ENCODE measurements around the gene SEC61A1.

The SEC61A1 gene

DNA sequence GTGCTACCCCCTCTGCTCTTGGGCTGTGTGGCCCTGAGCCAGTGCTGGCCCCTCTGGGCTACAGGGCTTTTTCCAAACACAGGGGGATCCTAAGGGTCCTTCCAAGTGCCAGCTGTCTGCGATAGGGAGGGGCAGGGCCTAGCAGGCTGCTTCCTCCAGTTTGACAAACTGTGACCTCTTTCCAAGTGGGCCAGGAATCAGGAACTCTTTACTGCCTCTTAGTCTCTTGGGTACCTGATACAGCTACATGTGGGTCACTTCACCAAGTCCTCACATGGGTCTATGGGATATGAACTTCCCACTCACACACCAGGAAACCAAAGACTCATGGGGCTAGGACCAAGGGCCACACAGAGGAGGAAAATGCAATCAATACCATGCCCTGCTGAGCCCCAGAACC lies 25.4 kb downstream of the SEC61A1 start:
- DNase-seq (ENCODE audit: low read depth): no peak

DNA sequence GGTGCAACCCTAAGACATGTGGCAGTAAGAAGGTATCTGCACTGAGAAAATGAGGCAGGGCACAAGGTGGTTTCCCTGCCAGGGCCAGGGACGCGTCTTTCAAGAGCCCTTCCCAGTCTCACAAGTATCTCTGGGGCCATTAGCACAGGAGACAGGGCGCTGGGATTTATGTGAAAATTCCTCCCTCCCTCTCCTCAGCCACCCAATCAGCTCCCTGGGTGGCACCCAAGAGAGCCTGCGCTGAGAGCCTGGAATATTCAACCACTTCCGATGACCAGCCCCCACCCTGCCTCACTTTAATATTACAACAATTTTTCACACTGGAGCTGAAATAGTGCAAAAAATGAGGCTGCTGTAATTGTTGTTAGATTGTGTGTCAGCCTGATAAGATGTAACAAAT lies 26.1 kb downstream of the SEC61A1 start:
- DNase-seq (ENCODE audit: low read depth): no peak

DNA sequence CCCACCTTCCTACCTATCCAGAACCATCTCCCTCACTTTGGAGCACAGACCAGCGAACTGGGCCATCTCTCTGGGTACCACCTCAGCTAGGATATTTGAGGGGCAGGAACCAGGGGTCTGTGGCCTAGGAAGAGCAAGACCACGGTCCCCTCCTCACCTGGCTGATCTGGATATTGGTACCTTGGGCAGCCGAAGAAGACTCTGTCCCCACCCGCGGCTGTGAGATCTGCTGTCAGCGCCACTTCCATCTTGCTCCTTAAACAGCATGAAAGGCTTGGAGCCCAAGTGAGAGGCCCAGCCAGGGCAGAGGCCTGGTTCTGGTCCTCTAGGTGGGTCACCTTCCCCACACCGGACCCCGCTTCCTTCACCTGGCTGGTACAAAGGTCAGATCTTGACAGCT lies 26.6 kb downstream of the SEC61A1 start:
- no peak for DNase-seq (ENCODE audit: low read depth)

DNA sequence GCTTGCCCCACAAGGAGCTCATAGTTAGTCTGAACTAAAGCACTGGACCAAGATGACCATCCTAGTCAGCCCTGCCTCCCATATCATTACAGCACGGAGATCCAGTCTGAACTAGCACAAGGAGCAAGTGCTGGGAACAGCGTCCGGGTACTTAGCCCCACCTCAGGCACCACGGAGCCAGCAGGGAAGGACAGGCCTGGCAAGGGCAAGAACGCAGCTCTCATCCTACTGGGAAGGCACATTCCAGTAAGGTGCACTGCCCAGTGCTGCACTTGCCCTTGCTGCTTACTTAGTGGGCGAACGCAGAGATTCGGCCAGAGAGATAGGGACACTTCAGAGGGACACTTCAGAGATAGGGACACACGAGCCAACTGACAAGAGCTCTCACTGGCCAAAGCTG lies 27.6 kb downstream of the SEC61A1 start:
- DNase-seq (ENCODE audit: low read depth): no peak

DNA sequence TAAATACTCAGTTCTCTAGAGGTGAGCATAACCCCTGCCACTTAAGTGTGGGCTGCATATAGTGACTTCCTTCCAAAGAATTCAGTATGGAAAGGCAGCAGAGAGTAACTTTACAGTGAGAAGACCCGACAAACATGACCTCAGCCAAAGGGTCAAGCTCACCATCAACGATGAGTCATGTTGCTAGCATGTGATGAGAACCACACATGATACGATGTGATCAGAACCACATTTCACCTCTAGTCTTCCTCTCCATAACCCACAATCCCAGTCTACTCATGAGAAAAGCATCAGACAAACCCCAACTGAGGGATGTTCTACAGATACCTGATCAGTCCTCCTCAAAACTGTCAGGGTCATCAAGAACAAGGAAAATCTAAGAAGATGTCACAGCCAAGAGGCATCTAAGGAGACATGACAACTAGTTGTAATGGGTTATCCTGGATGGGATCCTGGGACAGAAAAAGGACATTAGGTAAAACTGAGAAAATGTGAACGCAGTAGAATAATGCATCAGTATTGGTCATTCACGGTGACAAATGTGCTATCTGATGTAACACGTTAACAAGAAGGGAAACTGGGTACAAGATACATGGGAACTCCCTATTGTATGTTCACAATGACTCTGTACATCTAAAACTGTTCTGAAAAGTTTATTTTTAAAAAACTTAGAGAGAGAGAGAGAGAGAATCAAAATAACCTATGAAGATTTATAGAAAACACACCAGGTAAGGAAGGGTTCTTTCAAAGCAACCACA lies 28.3 kb downstream of the SEC61A1 start:
- peak; percentile 98 for DNase-seq (ENCODE audit: low read depth)

DNA sequence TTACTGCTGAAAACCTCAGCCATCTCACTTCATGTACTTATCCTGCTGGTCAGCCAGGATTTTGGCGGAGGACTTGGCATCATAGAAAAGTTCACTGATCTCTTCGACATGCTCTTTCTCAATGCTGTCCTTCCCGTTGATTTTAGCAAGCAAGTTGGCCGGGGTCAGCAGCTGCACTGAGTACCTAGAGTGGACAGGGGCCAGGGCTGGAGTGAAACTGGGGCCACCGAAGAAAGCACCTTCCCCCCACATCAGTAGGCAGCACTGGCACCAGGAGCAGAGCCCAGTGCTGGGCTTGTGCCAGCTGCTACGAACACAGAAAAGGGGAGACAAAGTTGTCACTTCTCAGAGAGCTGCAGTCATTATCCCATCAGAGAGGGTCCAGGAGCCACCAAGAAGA lies 29.0 kb downstream of the SEC61A1 start:
- DNase-seq (ENCODE audit: low read depth): no peak

DNA sequence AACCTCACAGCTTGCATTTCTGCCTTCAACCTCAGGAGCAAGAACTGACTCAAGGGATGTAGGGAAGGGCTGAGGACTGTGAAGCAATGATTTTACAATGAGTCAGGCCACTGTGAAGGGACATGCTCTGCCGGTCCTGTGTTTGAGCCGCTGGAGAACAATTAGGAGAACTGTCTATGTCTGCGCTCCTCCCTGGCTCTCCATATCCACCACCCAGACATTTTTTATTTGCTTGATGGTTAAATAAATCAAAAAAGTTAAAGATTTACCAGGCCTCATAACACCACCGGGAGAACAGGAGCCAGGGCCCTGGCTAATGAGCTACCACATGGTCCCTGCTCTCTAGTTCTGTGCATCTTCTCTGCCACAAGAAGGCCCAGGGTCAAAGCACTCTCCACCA lies 29.6 kb downstream of the SEC61A1 start:
- DNase-seq (ENCODE audit: low read depth): no peak

DNA sequence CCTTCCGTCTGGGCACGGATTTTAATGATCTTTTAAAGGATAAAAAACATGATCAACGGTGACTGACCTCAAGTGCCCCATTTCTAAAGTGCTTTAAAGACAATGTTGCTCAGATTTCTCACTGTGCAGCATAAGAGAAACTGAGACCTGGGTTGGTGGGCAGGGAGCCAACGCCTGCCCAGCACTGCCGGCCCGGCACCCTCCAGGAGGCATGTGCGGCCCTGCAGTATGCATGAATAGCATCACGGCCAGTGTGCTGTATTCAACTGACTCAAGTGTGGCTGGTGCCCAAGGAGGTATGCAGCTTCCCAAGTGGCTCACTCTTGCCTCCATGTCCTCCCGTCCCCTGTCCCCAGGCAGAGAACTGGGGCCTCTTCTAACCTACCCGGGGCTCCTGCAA lies 30.3 kb downstream of the SEC61A1 start:
- DNase-seq (ENCODE audit: low read depth): no peak

DNA sequence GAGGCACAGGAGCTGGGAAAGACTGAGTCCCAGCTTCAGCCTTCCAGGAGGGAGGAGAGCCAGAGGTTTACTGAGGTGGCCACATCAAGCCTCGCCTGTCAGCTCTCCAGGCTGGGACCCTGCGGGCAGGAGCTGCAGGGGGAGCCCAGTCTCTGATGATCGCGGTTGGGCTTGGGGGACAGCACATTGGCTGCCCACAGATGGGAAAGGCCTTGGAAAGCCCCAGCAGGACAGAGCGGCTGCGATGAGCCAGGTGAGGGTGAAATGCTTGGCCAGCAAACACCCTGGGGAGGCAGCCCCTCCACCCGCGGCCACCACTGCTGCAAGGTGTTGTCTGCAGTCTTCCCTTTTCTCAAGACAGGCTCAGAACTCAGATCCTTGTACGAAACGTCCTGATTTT lies 31.2 kb downstream of the SEC61A1 start:
- DNase-seq (ENCODE audit: low read depth): no peak

DNA sequence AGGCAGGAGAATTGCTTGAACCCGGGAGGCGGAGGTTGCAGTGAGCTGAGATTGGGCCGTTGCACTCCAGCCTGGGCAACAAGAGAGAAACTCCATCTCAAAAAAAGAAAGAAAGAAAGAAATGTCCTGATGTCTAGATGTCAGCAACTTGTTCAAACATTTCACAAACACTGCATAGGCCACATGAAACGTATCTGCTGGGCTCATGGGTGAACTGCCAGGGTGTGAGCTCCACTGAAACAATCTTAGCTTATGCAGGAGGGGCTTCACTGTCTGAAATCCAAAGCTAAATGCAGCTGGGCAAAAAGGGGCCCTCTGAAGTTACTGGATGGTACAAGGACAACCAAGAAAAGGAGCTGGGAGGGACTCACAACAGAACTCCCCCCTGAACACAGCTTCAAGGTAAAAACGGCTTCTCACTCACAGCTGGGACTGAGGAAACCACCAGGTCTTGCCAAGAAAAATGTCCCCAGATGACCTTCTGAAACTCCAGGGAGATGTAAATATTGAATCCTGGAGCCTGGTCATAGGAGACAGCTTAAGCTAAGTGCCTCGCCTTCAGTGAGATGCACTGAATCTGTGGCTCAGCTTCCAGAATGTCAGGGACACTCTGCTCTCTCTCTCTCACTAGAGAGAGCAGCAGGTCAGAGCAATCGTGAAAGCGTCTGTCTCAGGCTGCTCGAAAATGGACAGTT lies 31.9 kb downstream of the SEC61A1 start:
- no peak for DNase-seq (ENCODE audit: low read depth)

DNA sequence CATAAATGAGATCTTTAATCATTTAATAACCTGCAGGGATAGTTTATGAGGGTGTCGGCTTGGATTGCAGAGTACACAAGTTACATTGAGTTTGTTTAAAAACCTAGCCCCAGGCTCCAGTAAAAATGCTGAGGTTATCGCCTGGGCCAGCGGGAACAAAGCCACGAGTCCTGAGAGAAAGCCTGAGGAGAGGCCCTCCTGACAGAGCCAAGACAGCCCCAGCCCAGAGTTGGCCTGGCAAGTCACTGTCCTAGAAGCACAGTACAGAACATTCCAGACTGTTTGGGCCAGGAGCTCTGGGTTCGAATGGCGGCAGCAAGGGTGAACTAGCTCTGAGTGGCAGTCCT lies 32.4 kb downstream of the SEC61A1 start:
- no peak for DNase-seq (ENCODE audit: low read depth)

DNA sequence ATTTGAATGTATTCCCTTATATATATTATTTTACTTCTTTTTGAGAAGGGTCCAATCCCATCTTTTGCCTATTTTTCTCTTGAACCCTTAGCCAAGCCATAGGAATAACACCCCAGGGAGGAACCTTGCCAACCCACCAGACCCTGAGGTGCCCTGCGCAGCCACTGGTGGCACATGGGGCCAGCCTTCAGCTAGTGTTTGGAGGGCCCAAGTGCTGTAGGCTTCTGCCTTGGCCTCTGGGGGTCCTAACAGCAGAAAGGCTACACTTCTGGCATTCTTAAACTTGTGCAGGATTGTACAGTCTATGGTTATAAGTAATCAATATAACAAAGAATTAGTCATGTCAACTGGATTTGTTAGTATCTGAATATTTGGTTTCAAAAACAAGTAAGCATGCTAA lies 36.9 kb downstream of the SEC61A1 start:
- no peak for DNase-seq (ENCODE audit: low read depth)

DNA sequence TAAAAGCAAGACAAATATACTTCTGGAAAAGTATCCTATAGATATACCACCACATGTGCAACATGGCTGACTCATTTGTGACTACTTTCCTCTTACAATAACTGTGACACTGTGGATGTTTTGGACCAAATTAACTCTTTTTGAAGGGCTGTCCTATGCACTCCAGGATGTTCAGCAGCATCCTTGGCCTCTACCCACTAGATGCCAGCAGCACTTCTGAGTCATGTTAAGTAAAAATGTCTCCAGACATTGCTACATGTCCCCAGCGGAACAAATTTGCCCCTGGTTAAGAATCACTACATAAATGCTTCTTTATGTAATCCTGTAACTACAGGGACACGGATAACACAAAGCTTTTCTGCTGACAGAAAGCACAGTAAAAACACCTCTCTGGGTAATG lies 39.3 kb downstream of the SEC61A1 start:
- DNase-seq (ENCODE audit: low read depth): no peak

DNA sequence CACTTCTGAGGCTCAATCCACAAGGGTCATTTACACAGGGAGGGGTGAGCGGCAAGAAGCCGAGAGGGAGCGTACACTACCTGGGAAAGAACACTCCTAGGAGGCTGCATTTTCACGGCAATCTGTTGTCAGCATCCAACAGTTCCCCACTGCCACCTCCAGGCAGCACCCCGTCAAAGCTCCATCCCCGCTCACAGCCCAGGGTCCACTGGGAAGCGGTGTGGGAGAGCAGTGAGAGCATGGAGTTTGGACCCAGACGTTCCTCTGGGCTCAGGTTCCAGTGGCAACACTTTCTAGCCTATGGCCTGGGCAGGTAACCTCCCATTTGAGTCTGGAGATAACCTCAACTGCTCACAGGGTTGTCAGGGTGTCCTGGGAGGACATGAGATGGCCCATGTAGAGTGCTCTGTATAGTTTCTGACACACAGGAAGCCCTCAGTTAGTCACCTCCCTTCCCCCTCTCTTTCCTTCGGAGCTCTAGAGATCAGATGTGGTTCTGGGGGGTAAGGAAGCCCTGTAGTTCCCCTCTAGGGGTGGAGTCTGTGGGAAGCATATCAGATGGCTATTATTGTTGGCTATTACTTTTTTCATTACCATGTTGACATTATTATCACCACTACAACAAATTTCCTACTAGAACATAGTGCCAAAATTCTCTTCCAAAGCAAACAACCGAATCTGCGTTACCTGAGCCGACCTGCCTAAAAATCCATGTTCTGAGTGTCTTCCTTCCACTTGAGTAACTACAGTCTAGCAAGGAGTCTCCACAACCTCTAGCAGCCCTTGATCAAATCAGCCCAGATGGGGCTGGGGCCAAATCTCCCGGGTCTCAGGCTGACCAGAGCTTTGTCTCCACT lies 42.3 kb downstream of the SEC61A1 start:
- DNase-seq (ENCODE audit: low read depth): no peak

DNA sequence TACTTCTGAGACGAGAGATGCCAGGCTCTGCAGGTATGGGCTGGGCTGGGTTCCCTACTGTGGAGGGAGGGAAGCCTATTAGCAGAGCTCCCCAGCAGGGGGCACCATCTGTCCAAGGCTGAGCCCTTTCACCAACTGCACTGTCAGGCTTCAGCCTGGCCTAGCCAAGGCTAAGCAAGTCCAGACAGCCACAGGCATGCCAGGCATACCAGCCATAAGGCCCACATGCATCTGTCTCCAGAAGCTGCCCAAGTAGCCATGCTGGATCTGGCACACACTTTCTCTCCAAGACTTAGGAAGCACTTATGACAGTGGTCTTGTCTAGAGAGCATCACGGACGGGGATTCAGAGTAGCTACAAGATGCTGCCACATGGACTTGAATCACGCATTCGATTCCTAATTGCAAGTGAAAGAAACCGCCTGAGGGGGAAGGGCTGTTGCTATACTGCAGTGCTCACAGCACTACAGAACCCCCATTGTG lies 43.0 kb downstream of the SEC61A1 start:
- no peak for DNase-seq (ENCODE audit: low read depth)

DNA sequence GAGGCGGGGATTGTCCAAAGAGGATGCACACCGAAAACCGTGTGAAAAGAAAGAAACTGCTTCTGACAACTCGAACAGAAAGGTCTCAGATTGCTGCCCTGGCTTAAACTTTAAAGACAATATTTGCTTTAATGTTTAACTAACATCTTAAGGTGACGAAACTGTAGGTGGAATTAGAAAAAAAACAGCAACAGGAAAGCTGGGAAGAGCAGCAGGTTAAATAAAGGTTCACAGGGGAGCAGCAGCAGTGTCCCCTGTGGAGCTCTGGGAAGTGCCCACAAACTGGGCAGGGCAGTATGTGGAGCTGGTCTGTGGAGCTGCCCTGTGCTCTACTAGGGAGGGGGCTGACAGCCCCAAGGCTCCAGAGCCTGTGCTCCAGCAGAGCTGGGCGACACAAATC lies 46.0 kb downstream of the SEC61A1 start:
- DNase-seq (ENCODE audit: low read depth): no peak

DNA sequence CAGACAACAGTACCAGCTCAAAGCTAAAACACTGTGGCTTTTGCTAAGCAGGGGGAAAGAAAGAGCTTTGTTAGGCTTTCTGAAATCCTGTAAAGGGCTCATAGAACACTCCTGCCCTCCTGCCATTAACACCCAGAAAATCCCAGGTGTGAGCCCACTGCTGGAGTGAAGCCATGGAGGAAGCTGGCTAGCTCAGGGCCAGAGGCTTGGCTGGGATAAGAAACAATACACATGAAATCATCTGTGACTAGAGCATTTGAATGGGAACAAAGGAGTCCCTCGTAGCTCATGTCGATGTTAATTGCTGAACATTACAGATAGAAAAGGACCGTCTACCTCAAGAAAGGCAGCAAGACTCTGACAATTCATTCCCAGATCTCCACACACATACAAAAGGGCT lies 47.9 kb downstream of the SEC61A1 start:
- DNase-seq (ENCODE audit: low read depth): no peak

DNA sequence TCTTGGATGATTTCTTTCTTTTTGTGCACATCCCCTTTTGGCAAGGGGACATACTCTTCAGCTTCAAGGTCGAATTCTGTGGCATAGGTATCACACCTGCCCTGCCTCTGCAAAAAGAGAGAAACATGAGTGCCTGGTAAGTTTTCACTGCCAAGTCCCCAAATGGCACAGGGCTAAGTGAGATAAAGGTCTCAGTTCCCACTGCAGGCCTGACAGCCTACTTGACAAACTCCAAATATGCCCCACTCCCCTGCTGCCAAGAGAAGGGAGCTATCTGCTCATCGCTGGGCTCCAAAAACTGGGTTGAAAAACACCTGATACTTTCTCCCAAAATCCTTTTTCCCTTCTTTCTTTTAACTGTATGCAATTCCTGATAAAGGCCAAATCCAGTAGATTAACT lies 48.4 kb downstream of the SEC61A1 start:
- no peak for DNase-seq (ENCODE audit: low read depth)

DNA sequence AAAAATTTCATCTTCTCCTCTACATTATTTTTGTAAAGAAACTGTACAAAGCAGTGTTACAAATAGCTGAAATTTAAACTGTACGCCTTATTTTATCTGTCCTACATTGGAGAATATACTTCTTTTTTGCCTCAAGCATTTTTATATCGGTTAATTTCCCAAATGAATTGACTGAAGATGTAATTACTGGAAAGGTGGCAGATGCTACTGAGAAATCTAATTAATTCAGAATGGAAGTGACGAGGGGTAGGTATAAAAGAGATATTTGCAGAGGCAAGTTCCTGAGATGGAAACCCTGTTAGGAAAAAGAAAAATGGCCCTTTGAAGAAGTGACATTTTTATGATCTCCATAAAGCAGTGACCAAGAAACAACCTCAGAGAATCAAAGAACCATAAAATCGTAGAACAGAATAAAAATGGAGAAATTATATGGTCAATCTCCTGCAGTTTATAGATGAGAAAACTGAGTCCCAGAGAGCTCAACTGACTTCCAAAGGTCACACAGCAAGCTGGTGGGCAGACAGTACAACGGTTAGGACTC lies 51.0 kb downstream of the SEC61A1 start:
- DNase-seq (ENCODE audit: low read depth): no peak

DNA sequence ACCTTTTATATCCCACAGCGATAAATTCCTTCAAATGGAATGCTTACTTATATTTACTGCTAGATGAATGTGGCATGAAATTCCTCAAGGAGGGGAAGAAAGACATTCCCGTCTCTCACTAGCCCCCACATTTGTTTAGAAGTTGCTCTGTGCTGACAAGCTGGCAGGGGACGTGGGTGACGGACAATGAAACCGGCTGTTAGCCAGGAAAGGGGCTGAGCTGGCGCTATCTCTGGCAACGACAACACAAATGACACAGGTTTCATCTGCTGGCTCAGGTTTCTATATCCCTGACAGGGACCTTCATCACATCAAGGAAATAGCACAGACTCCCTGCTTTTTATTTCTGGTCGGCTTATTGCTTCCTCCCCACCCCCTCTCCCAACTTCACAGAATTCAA lies 55.6 kb downstream of the SEC61A1 start:
- DNase-seq (ENCODE audit: low read depth): no peak

DNA sequence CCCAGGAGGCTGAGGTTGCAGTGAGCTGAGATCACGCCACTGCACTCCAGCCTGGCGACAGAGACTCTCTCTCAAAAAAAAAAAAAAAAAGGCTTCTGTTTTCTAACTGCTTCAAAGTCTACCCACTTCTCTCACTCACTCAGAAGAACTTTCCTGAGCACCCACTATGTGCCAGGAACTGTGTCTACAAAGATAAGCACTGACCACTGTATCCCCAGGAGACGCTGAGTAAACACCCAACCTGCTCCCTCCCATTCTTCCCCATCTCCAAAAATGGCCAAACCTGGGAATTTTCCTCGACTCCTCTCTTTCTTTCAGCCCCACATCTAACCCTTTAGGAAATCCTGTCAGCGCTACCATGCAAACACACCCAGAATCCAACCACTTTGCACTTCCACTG lies 58.9 kb downstream of the SEC61A1 start:
- no peak for DNase-seq (ENCODE audit: low read depth)

DNA sequence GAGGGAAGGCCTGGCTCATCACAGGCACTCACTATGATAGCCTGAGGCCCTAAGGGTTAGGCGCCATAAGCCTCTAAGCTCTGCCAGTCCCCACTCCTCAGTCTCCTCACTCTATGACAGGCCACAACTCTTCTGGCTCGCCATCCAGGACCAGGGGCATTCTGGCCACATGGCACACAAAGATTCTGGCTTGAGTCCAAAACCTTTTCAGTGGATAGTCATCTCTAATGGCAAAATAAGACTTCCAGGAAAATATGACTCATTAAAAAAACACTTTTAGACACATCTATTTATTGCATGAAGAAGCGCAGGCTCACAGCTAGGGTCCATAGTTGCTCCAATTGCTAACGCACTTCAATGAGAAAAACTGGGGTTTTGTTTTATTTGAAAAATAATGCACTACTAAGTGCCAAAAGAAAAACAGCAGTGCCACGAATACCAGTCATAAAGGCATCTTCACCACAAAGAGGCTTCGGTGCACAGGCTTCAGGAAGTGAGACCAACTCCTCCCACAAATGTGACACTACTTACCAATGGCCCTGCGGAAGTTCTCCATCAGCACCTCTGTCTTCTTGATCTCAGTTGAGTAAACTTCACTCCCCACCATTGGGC lies 60.2 kb downstream of the SEC61A1 start:
- peak; percentile 77 for DNase-seq (ENCODE audit: low read depth)
